ENCODE data around the gene OTOR. TPM values are rescaled to one million over a fixed set of nuclear protein-coding genes. Genes with fewer than 3 reads are reported as not detected.

OTOR gene
- total RNA-seq, 1 experiment from 2014 or later = not detected

DNA sequence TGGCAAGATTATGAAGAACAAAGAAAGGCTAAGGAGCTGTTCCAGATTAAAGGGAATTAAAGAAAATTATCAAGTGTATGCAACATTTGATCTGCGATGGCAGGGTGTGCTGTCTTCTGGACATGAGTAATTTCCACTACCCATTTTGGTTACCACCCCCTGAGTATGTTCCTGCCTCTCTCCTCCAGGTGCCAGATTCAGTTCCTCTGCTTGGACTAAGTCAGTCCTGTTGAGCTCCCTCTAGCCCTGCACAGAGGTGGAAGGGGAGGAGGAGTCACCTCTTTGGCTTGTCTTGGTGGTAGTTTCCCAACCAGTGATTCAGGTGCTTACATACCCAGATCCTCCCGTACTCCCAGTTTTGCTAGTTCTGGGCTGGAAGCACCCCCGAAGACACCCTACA is 40.5 kb upstream of the OTOR start:
- CTCF ChIA-PET = no interaction called here
- Mint-ChIP-seq H3K9me3 (ENCODE audit: low read depth, unreplicated experiment) (no peaks in the 10 kb centered on the region), H3K27ac (ENCODE audit: unreplicated experiment) (no peak overlapping the region), H3K4me3 (ENCODE audit: low read depth, unreplicated experiment) (no peak overlapping the region), H3K4me1 (ENCODE audit: low read depth, unreplicated experiment) (no peaks in the 10 kb centered on the region), H3K36me3 (ENCODE audit: insufficient read depth, unreplicated experiment) (no peaks in the 10 kb centered on the region), H3K27me3 (ENCODE audit: unreplicated experiment) (no peaks in the 10 kb centered on the region)
- no TSS peak for BruUV-seq (replicated peaks)
- DNase-seq = no peak
- intact Hi-C loops (cut with micrococcal nuclease; ENCODE audit: unreplicated experiment) = no loop called here
- TF ChIP-seq, protein P1, sequence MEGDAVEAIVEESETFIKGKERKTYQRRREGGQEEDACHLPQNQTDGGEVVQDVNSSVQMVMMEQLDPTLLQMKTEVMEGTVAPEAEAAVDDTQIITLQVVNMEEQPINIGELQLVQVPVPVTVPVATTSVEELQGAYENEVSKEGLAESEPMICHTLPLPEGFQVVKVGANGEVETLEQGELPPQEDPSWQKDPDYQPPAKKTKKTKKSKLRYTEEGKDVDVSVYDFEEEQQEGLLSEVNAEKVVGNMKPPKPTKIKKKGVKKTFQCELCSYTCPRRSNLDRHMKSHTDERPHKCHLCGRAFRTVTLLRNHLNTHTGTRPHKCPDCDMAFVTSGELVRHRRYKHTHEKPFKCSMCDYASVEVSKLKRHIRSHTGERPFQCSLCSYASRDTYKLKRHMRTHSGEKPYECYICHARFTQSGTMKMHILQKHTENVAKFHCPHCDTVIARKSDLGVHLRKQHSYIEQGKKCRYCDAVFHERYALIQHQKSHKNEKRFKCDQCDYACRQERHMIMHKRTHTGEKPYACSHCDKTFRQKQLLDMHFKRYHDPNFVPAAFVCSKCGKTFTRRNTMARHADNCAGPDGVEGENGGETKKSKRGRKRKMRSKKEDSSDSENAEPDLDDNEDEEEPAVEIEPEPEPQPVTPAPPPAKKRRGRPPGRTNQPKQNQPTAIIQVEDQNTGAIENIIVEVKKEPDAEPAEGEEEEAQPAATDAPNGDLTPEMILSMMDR (IDR thresholded peaks at IDR 0.05; ENCODE audit: unreplicated experiment) = no peak

DNA sequence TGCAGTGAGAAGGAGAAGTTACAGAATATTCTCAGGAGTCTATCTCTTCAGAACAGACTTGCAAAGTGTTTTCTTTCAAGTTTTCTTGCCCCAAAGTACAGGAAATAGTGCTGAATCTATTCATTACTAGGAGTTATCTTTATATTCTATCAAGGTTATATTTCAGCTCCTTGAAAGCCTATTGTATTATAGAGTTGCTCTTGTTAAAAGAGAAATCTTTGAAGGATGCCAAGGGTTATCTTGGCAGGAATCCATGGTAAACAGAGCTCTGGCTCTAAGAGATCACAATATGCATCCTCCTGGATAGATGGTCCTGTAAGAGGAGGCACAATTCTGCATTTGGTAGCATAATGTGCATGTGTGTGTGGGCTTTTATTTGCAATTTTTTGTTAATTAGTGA is 39.6 kb upstream of the OTOR start:
- DNase-seq = no peak
- intact Hi-C loops (cut with micrococcal nuclease; ENCODE audit: unreplicated experiment) = no loop called here
- CTCF ChIA-PET = no interaction called here
- H3K36me3 Mint-ChIP-seq (ENCODE audit: insufficient read depth, unreplicated experiment) = no peaks in the 10 kb centered on the region
- H3K9me3 Mint-ChIP-seq (ENCODE audit: low read depth, unreplicated experiment) = no peaks in the 10 kb centered on the region
- no peaks in the 10 kb centered on the region for H3K27me3 Mint-ChIP-seq (ENCODE audit: unreplicated experiment)
- TF ChIP-seq, protein P1 (IDR thresholded peaks at IDR 0.05; ENCODE audit: unreplicated experiment) = no peak
- no TSS peak for BruUV-seq (replicated peaks)
- H3K27ac Mint-ChIP-seq (ENCODE audit: unreplicated experiment) = no peak overlapping the region
- H3K4me1 Mint-ChIP-seq (ENCODE audit: low read depth, unreplicated experiment) = no peaks in the 10 kb centered on the region
- no peak overlapping the region for H3K4me3 Mint-ChIP-seq (ENCODE audit: low read depth, unreplicated experiment)

DNA sequence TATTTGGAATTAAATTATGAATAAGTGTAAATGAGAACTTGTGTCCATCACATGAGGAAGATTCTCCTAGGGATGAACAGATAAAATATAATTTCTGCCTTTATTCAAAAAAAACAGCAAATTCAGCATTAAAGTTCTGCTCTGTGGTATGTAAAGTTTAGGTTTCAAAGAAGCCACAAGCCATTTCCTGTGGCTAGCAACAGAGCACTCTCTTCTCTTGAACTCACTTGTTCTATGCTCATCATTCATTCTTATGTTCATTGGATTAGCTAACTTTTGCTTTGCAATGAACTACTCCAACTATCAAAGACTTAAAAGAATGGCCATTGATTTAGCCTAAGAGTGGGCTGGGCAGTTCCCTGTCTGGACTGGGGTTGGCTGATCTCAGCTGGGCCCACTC is 39.1 kb upstream of the OTOR start:
- no peak overlapping the region for H3K27ac Mint-ChIP-seq (ENCODE audit: unreplicated experiment)
- H3K4me1 Mint-ChIP-seq (ENCODE audit: low read depth, unreplicated experiment) = no peaks in the 10 kb centered on the region
- TF ChIP-seq, protein P1 (IDR thresholded peaks at IDR 0.05; ENCODE audit: unreplicated experiment) = no peak
- H3K4me3 Mint-ChIP-seq (ENCODE audit: low read depth, unreplicated experiment) = no peak overlapping the region
- BruUV-seq (replicated peaks) = no TSS peak
- no peak for DNase-seq
- H3K27me3 Mint-ChIP-seq (ENCODE audit: unreplicated experiment) = peaks cover under 1% of the 10 kb centered on the region
- intact Hi-C loops (cut with micrococcal nuclease; ENCODE audit: unreplicated experiment) = no loop called here
- H3K36me3 Mint-ChIP-seq (ENCODE audit: insufficient read depth, unreplicated experiment) = no peaks in the 10 kb centered on the region
- CTCF ChIA-PET = no interaction called here
- no peaks in the 10 kb centered on the region for H3K9me3 Mint-ChIP-seq (ENCODE audit: low read depth, unreplicated experiment)

DNA sequence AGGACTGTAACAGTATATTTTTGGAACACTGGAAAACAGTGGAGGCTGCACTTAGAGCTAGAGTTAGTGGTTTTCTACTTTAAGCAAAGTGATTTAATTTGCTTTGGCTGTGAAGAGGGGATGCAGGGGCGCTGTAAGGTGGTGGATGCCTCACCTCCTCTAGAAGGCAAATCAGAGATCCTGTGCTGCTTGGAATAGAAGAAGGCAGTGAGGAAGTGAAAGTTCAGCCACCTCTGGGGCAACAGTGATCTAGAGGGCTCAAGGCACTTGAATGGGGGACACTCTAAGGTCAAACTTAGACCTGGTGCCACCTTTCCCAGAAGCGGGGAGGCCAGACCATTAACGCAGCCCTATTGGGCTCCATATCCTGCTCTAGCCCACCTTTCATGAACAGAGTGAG is 37.4 kb upstream of the OTOR start:
- Mint-ChIP-seq H3K4me1 (ENCODE audit: low read depth, unreplicated experiment) (no peaks in the 10 kb centered on the region), H3K27ac (ENCODE audit: unreplicated experiment) (no peak overlapping the region), H3K36me3 (ENCODE audit: insufficient read depth, unreplicated experiment) (no peaks in the 10 kb centered on the region), H3K27me3 (ENCODE audit: unreplicated experiment) (peaks cover 15% of the 10 kb centered on the region), H3K4me3 (ENCODE audit: low read depth, unreplicated experiment) (no peak overlapping the region), H3K9me3 (ENCODE audit: low read depth, unreplicated experiment) (no peaks in the 10 kb centered on the region)
- intact Hi-C loops (cut with micrococcal nuclease; ENCODE audit: unreplicated experiment) = no loop called here
- DNase-seq = no peak
- CTCF ChIA-PET = no interaction called here
- TF ChIP-seq, protein P1 (IDR thresholded peaks at IDR 0.05; ENCODE audit: unreplicated experiment) = no peak
- BruUV-seq (replicated peaks) = no TSS peak
